GM18951 (cell line): Measurements from ENCODE around the gene PDCD2L.
"Not testable (repeated sequence)": the region's sequence is repeated elsewhere in the genome, so short reads cannot be mapped to it uniquely, and the experiment has no call there.

Source experiments
- POLR2A ChIP-seq: IDR thresholded peaks from 4 replicates; pipeline ENCODE4 v1.6.1; 2011; ENCODE audit warnings: mild to moderate bottlenecking; ENCODE audit not compliant: insufficient read length, insufficient read depth; ENCODE audit errors: extremely low read depth
- in situ Hi-C: fragments of 300-500 bp; cut with MboI; formaldehyde crosslinking; loops from one replicate; pipeline ENCODE4 v1.12.0; 2022; ENCODE audit warnings: low sequenced_read_pairs, mixed read lengths, inconsistent platforms; ENCODE audit not compliant: unreplicated experiment

PDCD2L gene

DNA sequence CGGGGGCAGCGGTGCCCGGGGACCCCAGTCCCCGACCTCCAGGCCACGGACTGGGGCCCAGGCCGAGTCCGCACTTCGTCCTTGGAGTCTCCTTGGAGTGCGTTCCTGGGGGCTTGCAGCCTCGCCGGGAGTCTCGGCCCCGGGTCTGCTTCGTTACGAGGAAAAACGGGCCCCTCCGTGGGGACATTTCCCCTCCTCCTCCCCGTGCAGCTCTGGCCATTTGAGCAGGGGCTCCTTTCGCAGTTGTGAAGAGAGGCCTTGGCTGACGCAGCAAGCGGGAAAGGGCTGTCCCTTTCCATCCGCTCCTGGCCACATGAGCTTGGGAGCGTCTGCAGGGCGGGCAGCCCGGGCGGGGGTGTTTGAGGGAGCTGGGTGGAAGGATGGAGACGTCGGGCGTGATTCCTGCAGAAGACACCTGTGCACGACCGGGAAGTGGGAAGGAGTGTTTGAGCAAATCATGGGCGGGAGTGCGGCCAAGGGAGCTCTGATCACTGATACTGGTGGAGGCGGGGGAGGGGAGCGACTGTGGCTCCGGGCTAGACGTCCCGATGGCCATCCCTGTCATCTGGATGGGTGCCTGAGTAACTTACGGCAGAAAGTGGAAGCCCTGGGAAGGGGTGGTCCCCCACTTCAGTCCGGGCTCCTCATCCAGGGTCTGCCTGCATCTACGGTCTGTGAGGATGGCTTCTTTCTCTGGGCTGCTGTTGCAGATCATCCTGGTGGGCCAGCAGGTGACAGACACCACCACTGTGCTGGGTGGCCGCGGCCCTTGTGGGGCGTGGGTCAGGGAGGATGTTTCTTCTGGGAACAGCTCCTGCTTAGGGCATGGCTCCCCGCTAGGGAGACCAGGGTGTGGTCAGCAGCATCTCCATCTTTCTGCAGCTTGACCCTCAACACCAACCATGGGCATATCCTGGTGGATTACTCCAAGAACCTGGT is 38.5 kb upstream of the PDCD2L start:
- no peak for TF ChIP-seq POLR2A
- in situ Hi-C loops, result no loop called here

DNA sequence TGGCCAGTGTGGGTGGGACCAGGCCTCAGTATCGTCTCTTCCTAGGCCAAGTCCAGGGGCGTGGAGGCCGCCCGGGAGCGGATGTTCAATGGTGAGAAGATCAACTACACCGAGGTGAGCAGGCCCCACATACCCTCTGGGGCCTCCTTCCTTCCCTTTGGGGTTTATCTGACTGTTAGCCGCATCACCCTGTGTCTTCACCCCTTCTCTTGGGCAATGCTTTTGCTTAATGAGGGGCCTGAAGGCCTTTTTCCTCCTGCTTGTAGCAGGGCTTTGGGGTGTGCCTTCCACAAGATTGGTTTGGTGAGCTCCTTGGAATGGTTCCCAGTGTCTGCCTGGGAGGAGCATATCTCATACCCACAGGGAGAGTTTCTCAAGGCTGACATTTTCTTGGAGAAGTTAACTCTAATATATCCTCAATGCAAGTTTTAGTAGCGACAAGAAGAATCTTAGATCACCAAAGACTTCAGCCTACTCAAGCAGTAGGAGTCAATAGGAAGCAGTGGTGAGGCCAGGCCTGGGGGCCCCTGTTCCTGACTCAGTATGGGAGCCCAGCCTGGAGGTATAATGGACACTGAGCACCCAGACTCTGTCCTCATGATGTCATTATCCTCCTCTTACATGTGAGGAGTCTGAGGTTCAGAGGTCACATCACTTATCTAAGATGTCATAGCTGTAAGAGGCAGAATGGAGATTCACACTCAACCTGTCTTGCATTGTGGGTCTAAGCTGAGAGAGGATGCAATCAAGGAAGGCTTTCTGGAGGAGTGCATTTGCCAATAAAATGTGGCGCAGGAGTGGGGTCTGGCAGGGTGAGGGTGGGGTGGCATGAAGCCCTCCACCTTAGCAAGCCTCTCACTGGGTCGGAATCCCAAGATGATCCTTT is 37.2 kb upstream of the PDCD2L start:
- in situ Hi-C loops, result no loop called here
- TF ChIP-seq POLR2A, result no peak

DNA sequence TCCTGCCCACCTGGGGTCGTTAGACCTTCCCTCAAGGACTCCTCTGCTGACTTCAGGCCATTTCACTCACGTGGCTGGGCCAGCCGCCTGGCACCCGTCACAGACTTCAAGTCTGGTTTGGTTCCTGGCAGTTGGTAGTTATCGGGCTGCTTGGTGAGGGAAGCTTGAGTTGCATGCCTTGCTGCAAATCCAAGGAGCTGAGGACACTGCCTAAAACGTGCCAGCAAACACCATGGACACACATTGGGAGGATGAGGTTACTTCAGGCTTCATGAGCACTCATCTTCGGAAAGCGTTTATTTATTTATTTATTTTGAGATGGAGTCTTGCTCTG is 36.6 kb upstream of the PDCD2L start:
- TF ChIP-seq POLR2A, result no peak

DNA sequence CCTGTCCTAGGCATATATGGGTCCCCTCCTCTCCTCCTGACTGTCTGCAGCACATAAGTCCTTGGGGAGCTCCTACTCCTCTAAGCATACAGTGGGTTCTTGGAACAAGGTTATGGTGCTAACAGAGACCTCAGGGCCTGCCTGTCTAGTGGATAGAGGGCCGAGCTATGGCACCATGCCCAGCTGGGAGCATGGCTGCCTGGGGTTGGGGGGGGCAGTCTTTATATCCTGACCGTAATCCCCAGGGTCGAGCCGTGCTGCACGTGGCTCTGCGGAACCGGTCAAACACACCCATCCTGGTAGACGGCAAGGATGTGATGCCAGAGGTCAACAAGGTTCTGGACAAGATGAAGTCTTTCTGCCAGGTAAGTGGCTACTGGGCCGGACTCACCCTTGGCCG is 35.9 kb upstream of the PDCD2L start:
- in situ Hi-C loops, result no loop called here

More for the DNA sequence above, 36.6 kb upstream of the PDCD2L start:
- in situ Hi-C loops, result no loop called here

DNA sequence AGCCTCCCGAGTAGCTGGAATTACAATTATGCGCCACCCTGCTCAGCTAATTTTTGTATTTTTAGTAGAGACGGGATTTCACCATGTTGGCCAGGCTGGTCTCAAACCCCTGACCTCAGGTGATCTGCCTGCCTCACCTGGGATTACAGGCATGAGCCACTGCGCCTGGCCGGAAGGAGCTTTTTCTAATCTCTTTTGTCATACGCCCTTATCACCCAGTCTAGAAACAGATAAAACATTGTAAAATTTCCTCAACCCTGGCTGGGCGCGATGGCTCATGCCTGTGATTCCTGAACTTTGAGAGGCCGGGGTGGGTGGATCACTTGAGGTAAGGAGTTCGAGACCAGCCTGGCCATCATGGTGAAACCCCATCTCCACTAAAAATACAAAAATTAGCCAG is 35.0 kb upstream of the PDCD2L start:
- in situ Hi-C loops, result not testable (repeated sequence)

More for the DNA sequence above, 35.9 kb upstream of the PDCD2L start:
- no peak for TF ChIP-seq POLR2A

DNA sequence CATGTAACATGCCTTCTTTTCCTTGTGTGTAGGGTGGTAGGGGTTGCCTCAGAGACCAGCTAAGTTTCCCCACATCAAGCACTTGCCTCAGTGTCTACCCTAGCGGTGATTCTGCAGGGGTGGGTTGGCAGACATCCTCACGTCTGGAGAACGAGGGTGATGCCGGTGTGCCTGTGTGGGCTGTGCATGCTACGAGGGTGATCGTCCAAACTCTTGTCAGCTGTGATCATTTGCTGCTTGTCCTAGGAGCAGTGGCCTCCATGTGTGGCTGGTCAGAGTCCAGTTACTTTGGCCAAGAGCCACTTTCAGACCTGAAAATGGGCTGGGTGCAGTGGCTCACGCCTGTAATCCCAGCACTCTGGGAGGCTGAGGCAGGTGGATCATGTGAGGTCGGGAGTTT is 34.1 kb upstream of the PDCD2L start:
- in situ Hi-C loops, result no loop called here
- TF ChIP-seq POLR2A, result no peak

DNA sequence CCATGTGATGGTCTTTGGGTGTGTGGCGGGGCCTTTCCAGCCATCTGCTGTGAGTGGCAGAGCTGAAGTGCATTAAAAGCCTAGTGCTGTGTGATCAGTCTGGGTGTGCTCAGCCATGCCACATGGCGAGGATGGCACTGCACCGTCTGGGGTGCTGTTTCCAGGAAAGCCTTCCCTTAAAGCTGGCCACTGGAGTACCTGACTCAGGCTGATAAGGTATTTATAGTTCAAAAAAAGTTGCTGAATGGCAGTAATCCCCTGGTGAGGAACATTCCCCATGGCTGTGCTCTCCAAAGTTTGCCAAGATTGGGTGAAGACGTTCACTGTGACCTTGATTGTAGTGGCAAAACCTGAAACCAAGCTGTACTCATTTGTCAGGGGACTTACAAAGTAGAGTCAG is 33.2 kb upstream of the PDCD2L start:
- no peak for TF ChIP-seq POLR2A
- in situ Hi-C loops, result no loop called here

DNA sequence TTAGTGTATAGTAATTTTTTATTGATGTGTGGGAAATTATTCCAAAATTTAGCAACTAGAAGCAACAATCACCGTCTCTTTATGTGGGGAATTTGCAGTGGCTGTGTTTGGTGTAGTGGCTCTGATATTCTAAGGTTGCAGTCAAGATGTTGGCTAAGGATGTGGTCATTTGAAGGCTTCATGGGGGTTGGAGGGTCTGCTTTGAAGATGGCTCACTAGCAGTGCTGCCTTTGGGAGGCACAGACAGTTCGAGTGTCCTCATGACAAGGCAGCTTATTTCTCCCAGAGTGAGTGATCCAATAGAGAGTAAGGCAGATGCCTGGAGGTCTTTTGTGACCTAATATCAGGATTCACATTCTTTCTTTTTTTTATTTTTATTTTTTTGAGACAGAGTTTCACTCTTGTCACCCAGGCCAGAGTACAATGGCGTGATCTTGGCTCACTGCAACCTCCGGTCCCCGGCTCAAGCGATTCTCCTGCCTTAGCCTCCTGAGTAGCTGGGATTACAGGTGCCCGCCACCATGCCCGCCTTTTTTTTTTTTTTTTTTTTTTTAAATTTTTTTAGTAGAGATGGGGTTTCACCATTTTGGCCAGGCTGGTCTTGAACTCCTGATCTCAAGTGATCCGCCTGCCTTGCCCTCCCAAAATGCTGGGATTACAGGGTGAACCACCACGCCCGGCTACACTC is 30.5 kb upstream of the PDCD2L start:
- in situ Hi-C loops, result no loop called here
- no peak for TF ChIP-seq POLR2A

DNA sequence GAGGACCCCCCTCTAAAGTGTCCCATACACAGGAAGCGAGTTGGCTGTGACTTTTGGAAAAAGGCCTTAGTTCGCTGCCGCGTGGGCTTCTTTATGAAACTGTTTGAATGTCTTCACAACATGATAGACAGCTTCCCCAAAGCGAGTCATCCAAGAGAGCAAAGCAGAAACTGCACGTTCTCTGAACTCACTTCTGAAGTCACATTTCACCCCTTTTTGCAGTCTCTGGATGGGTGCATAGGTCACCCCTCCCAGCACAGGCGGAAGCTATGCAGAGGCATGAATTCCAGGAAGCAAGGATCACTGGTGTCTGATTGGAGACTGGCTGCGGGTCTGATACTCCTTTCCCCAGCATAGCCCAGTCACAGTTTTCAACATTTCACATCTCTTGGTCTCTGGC is 28.6 kb upstream of the PDCD2L start:
- in situ Hi-C loops, result no loop called here
- TF ChIP-seq POLR2A, result no peak

DNA sequence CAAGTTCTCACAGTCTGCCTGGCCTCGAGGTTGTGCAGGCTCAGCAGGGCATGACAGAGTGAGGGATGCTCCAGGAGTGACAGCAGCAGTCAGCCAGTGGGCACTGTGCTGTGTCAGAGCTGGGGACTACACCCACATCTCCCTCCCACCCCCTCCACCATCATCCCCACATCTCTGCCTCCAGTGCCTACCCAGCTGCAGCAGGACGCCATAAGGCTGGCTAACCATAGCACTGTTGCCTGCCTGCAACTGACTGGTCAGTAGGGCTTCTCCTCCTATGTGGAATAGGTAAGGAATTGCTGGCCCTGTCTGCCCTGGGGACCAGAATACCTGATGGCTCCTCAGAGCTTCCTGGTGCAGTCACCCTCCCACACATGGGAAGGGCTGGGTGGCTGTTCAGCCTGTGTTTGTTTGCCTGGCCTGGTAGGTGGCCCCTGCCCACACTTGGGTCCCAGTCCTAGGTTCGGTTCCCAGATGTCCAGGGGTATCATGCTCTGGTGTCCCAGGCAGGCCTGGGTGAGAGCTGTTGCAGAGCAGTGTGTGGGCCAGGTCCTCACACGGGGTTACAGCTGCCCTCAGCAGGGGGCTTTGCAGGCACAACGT is 23.5 kb upstream of the PDCD2L start:
- no peak for TF ChIP-seq POLR2A
- in situ Hi-C loops, result no loop called here

DNA sequence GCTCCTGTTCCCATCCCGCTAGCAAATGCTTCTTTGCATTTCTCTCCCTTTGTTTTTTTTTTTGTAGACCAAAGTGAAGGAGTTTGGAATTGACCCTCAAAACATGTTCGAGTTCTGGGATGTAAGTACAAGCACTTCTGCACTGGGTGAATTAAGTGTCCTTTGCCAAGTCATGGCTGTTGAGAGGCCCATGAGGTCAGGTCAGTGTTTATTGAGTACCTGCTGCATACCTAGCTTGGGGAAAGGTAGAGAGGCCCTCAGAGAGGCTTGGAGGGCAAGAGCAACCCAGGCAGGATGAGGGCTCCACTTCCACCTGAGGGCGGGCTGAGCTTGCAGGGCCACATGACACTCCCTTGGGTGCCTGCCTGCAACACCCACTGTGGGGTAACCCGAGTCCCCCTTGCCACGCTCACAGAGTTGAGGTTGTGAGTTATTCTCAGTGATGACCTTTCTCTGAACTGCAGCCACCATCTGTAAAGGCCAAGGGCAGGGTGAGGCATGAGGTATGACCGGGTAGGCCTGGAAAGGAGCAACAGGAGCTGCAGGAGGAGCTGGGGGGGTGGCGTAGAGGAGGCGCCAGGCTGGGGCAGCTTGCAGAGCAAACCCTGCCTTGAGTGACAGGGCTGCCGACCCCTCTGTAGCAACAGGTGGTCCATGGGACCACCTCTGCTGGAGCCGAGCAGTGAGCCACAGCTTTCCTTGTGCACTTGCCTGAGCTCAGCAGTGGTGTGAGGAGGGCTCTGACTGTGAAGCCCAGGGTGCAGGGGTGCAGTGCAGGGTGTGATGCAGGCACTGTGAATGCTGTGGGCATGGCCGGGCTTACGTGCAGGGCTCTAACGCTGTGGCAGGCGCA is 22.6 kb upstream of the PDCD2L start:
- in situ Hi-C loops, result no loop called here
- TF ChIP-seq POLR2A, result no peak

DNA sequence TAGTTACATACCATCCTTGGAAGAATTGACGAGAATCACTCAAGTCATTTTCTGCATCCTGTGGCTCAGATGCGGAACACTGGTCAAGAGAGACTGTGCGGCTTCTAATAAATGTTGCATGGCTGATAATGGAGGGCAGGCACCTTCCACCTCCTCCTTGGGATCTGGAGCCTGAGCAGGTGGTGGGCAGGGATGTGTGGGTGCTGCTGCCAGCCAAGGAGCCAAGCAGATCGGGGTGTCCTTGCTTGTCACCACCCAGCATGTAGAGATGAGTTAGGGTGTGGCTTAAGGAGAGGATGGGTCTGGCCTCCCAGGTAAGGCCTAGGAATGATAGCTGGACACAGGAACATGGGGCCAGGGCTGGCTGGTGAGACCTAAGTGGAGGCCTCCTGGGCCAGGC is 21.7 kb upstream of the PDCD2L start:
- TF ChIP-seq POLR2A, result no peak
- in situ Hi-C loops, result no loop called here
